Mucosa of descending colon (tissue), 3 donors: ENCODE data around the gene CDCP1. TPM values are rescaled to one million over a fixed set of nuclear protein-coding genes. Genes with fewer than 3 reads are reported as not detected.

Experiments
- ATAC-seq: fragments of 200-7000 bp; cut with Tn5 transposase; one replicate; pipeline ENCODE4 v1.9.1; 2020; ENCODE audit warnings: mild to moderate bottlenecking, moderate library complexity
- DNase-seq, 3 donors: peaks; one replicate each; pipeline ENCODE4 v3.0.0-alpha.2; 2020
- H3K36me3 ChIP-seq: fragments of 200-600 bp; one replicate; pipeline ENCODE4 v1.8.0; 2021; ENCODE audit warnings: low read depth, mild to moderate bottlenecking
- H3K4me1 ChIP-seq: fragments of 200-600 bp; one replicate; pipeline ENCODE4 v1.8.0; 2021; ENCODE audit warnings: low read depth, mild to moderate bottlenecking
- H3K4me3 ChIP-seq: fragments of 200-600 bp; one replicate; pipeline ENCODE4 v1.8.0; 2021; ENCODE audit warnings: mild to moderate bottlenecking
- H3K9me3 ChIP-seq: fragments of 200-600 bp; one replicate; pipeline ENCODE4 v1.8.0; 2021; ENCODE audit warnings: mild to moderate bottlenecking
- intact Hi-C, 2 donors: fragments of 100-400 bp; cut with DNase I in 1 of 2; cut with micrococcal nuclease in 1 of 2; formaldehyde crosslinking; loops; one replicate each; pipeline versions ENCODE4 v1.11.0 to v1.11.1; 2022; cut with DNase I, micrococcal nuclease
- total RNA-seq, 3 donors: library from RNA; stranded (reverse); fragmentation: NEBNext Ultra II Directional in 2 of 3; extraction: Animal tissue kit (Norgen Biotek cat#: 25700) in 2 of 3; gene quantifications; one replicate each; pipeline versions ENCODE4 v1.2.1 to v1.2.4, GENCODE V29; 2021 to 2023
- TF ChIP-seq, protein P1 (sequence below): fragments of 200-600 bp; IDR thresholded peaks from one replicate; pipeline ENCODE4 v1.8.0; 2022; ENCODE audit warnings: antibody characterized with exemption, mild to moderate bottlenecking
- donor health status: DM: no; HTN: no; CAD: no; lungs with moderate emphysema.
- donor health status: DM: no; HTN: no; CAD: no.
- donor health status: DM: no; HTN: yes; CAD: no.

The CDCP1 gene
- total RNA-seq, 3 donors from 2014 or later: 57.6 to 111 (median 87.5) TPM

DNA sequence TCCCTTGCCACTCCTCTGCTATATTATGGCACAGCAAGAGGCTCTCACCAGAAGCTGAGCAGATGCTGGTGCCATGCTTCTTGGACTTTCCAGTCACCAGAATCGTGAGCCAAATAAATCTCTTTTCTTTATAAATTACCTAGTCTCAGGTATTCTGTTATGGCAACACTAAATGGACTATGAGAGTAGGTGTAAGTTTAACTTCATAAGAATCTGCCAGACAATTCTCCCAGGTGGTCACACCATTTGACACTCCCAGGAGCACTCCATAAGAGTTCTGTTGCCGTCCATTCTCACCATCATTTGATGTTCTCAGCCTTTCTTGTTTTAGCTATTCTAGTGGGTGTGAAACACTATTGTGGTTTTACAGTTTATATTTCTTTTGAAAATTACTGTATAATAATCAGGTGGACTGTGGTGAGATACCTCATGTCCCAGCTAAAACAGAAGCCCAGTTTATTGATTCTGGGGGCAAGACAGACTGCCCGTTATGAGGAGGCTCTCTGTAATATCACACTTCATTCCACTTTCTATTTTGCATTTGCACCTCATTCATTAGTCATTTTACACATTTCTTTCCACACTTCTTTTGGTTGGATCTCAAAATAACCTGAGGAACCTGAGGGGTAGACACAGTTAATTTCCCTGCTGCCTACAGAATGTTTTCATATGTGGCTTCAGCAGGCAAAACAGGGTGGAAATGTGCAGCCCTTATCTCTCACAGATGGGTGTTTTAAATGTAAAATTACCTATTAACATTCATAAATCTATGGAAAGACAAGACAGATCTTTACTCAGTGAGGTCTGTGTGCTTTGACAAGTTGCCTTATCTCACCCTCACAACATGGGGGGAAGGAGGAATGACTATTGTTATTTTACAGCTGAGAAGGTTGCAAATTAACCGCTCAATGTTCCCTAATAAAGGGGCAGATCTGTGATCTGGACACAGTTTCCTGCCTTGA is 42.1 kb downstream of the CDCP1 start:
- intact Hi-C loops: no loop called here
- Histone ChIP-seq H3K4me3 (no peak overlapping the region), H3K4me1 (peaks cover 23% of the 10 kb centered on the region), H3K36me3 (no peaks in the 10 kb centered on the region), H3K9me3 (no peaks in the 10 kb centered on the region)
- no peak for ATAC-seq
- DNase-seq: no peak
- TF ChIP-seq, protein P1, sequence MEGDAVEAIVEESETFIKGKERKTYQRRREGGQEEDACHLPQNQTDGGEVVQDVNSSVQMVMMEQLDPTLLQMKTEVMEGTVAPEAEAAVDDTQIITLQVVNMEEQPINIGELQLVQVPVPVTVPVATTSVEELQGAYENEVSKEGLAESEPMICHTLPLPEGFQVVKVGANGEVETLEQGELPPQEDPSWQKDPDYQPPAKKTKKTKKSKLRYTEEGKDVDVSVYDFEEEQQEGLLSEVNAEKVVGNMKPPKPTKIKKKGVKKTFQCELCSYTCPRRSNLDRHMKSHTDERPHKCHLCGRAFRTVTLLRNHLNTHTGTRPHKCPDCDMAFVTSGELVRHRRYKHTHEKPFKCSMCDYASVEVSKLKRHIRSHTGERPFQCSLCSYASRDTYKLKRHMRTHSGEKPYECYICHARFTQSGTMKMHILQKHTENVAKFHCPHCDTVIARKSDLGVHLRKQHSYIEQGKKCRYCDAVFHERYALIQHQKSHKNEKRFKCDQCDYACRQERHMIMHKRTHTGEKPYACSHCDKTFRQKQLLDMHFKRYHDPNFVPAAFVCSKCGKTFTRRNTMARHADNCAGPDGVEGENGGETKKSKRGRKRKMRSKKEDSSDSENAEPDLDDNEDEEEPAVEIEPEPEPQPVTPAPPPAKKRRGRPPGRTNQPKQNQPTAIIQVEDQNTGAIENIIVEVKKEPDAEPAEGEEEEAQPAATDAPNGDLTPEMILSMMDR: no peak

DNA sequence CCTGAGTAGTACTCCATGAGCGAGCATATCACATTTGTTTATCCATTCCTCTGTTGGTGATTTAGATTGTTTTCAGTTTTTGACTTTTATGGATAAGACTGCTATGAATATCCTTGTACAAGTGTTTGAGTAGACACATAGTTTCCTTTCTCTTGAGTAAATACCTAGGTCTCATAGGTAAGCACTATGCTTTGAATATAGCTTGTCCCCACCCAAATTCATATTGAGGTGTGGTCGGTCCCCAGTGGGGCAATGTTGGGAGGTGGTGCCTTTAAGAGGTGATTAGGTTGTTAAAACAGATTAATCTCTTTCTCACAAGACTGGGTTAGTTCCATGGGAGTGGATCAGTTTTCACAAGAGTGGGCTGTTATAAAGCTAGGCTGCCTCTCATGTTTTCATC is 42.8 kb downstream of the CDCP1 start:
- Histone ChIP-seq H3K9me3 (no peaks in the 10 kb centered on the region), H3K4me3 (no peak overlapping the region), H3K4me1 (peaks cover 20% of the 10 kb centered on the region), H3K36me3 (no peaks in the 10 kb centered on the region)
- ATAC-seq: peak; percentile 60
- intact Hi-C loops: no loop called here
- no peak for DNase-seq
- TF ChIP-seq, protein P1: no peak

DNA sequence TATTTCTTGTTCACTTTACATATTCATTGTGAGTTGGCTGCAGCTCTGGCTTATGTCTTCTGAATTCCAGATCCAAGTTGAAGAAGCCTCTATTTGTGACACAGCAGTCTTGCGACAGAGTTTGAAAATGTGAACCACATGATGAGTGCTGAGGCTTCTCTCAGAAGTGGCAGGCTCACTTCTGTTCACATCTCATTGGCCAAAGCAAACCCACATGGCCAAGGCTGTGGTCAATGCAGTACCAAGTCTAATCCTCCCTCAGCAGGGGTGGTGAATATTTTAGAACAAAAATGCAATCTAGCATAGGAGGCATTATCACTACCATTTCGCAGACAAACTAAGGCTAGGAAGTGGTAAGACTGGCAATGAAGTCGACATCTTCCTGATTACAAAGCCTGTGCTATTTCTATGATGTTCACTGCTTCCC is 45.2 kb downstream of the CDCP1 start:
- TF ChIP-seq, protein P1: no peak
- DNase-seq (no peak), ATAC-seq (peak; percentile 16)
- Histone ChIP-seq H3K4me1 (peaks cover 15% of the 10 kb centered on the region), H3K9me3 (no peaks in the 10 kb centered on the region), H3K36me3 (no peaks in the 10 kb centered on the region), H3K4me3 (no peak overlapping the region)
- intact Hi-C loops: no loop called here

DNA sequence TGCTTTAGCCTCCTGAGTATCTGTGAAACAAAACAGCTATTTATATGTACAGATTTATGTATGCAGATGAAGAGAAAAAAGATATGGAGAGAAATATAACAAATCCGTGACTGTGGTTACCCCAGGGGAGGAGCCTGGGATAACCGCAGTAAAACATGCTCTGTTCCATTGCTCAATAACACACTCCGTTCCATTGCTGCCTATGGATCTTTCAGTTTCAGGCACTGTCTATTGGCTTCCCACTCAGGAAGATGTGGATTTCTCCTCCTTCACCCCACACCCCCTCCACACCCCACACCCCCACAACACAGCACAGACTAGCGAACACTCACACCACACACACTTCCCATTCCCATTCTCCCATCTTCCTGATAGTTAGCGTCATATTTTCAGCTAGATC is 47.9 kb downstream of the CDCP1 start:
- no peak for ATAC-seq
- Histone ChIP-seq H3K9me3 (no peaks in the 10 kb centered on the region), H3K4me3 (no peak overlapping the region), H3K4me1 (peaks cover 11% of the 10 kb centered on the region), H3K36me3 (no peaks in the 10 kb centered on the region)
- intact Hi-C loops: no loop called here
- TF ChIP-seq, protein P1: no peak
- no peak for DNase-seq

DNA sequence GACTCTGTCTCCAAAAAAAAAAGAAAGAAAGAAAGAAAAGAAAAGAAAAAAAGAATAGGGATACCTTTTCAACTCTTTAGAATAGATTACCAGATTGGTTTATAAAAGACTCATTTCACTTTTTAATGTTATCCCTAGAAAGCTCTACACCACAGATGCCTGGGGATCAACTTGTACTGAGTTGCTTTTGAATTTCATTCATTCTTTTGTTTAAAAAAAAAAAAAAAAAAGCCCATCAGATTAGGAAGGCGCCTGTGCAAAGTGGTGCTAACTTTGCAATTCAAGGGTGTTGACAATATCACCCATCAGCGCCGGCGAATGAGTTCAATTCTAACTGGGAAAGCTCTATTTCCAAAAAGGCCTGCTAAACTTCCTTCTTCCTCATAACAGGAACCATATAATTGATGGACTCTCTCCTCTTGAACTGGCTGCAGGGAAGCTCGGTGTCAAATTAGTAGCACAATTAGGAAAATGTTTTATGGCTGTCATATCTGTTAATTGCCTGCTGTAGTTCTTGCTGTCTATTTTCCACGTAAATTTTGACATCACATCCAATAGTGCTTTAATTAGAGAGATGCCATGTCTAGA is 48.8 kb downstream of the CDCP1 start:
- Histone ChIP-seq H3K4me3 (no peak overlapping the region), H3K4me1 (peaks cover 11% of the 10 kb centered on the region), H3K36me3 (no peaks in the 10 kb centered on the region), H3K9me3 (no peaks in the 10 kb centered on the region)
- TF ChIP-seq, protein P1: no peak
- ATAC-seq (peak; percentile 18), DNase-seq (no peak)
- intact Hi-C loops: no loop called here
